GM13976 (cell line): ENCODE measurements around the gene IFT27.
A peak's percentile ranks its signal among the peaks of the same experiment; 100 is the strongest.

Experiments
- DNase-seq: peaks from one replicate; pipeline ENCODE4 v3.0.0; 2012; ENCODE audit warnings: low spot score
- CTCF ChIP-seq: IDR thresholded peaks from 2 replicates; pipeline ENCODE4 v1.5.1; 2012; ENCODE audit warnings: borderline replicate concordance, mild to moderate bottlenecking; ENCODE audit not compliant: insufficient read depth; ENCODE audit errors: extremely low read depth, missing control alignments, control extremely low read depth
- in situ Hi-C: fragments of 300-500 bp; cut with MboI; formaldehyde crosslinking; loops from one replicate; pipeline ENCODE4 v1.12.0; 2022; ENCODE audit warnings: low sequenced_read_pairs, mixed read lengths, inconsistent platforms; ENCODE audit not compliant: unreplicated experiment

Gene IFT27

GRCh38 chr22:36797911-36798673 is 22.2 kb upstream of the IFT27 start:
- no peak for TF ChIP-seq CTCF
- in situ Hi-C loops: no loop called here
- peak; percentile 65 for DNase-seq

GRCh38 chr22:36797374-36797773 is 21.5 kb upstream of the IFT27 start:
- no peak for DNase-seq
- in situ Hi-C loops: no loop called here
- no peak for TF ChIP-seq CTCF

- in situ Hi-C loops: no loop called here
- TF ChIP-seq CTCF: no peak
- no peak for DNase-seq
Observed at GRCh38 chr22:36796552-36797175, 20.7 kb upstream of the IFT27 start.

- DNase-seq: no peak
- TF ChIP-seq CTCF: no peak
Observed at GRCh38 chr22:36795633-36796032, 19.7 kb upstream of the IFT27 start.

GRCh38 chr22:36790648-36791047 is 14.7 kb upstream of the IFT27 start:
- no peak for TF ChIP-seq CTCF
- DNase-seq: peak; percentile 66
- in situ Hi-C loops: no loop called here

More at GRCh38 chr22:36795633-36796032, 19.7 kb upstream of the IFT27 start:
- in situ Hi-C loops: no loop called here

GRCh38 chr22:36787204-36787988 is 11.5 kb upstream of the IFT27 start:
- in situ Hi-C loops: loop anchor here (10.0 kb wide), 1 partner anchor 187 kb away; no protein-coding TSS in a partner anchor
- no peak for TF ChIP-seq CTCF
- no peak for DNase-seq
